ENCODE measurements around the gene C3orf49. TPM values are rescaled to one million over a fixed set of nuclear protein-coding genes. Genes with fewer than 3 reads are reported as not detected.

The C3orf49 gene
- total RNA-seq, 2 donors from 2014 or later = not detected

- Histone ChIP-seq H3K4me3 (peak within 1 kb of the TSS; percentile 92 to 98), H3K9me3 (no peaks in the 10 kb centered on the region), H3K27me3 (replicated peaks; ENCODE audit: insufficient read depth) (no peaks in the 10 kb centered on the region), H3K4me1 (replicated peaks) (no peaks in the 10 kb centered on the region), H3K36me3 (no peaks in the 10 kb centered on the region), H3K27ac (peak within 1 kb of the TSS; percentile 86 to 89)
- WGBS = under 1% methylated on average over 70 of the region's 98 CpGs
- DNase-seq (ENCODE audit: low spot score) = peak; percentile 46
- intact Hi-C loops (cut with DNase I) = no loop called here
- TF ChIP-seq CTCF (IDR thresholded peaks at IDR 0.05) = peak in 1 of 4 experiments; percentile 6
- peak; percentile 12 for TF ChIP-seq POLR2A (IDR thresholded peaks at IDR 0.05)
- no peak for TF ChIP-seq POLR2AphosphoS5 (IDR thresholded peaks at IDR 0.05)
These were observed 44.3 kb downstream of the C3orf49 start, which contains the start of the genes ATXN7 and THOC7 for GRCh38 chr3:63863150-63864007. TSS of gene ATXN7 (plus strand) at chr3:63863867. CDS start at chr3:63912599, 48,732 bp downstream. TSS of gene THOC7 (minus strand) at chr3:63863805. CDS start at chr3:63863790, 15 bp downstream.

- under 1% methylated on average over 47 of the region's 93 CpGs for WGBS
- intact Hi-C loops (cut with DNase I) = no loop called here
- Histone ChIP-seq H3K4me3 (peak overlapping the region; percentile 92 to 98), H3K27me3 (replicated peaks; ENCODE audit: insufficient read depth) (no peaks in the 10 kb centered on the region), H3K9me3 (no peaks in the 10 kb centered on the region), H3K4me1 (replicated peaks) (no peaks in the 10 kb centered on the region), H3K27ac (peak overlapping the region; percentile 81 to 83), H3K36me3 (no peaks in the 10 kb centered on the region)
- DNase-seq (ENCODE audit: low spot score) = peak; percentile 17
- TF ChIP-seq POLR2A (IDR thresholded peaks at IDR 0.05) = no peak
- TF ChIP-seq POLR2AphosphoS5 (IDR thresholded peaks at IDR 0.05) = no peak
- TF ChIP-seq CTCF (IDR thresholded peaks at IDR 0.05) = no peak
These were observed 45.2 kb downstream of the C3orf49 start for GRCh38 chr3:63864008-63864964.

- TF ChIP-seq POLR2AphosphoS5 (IDR thresholded peaks at IDR 0.05) (no peak), POLR2A (IDR thresholded peaks at IDR 0.05) (no peak)
- DNase-seq (ENCODE audit: low spot score) = no peak
- H3K27me3 ChIP-seq (replicated peaks; ENCODE audit: insufficient read depth) = no peaks in the 10 kb centered on the region
- 8% methylated on average over 3 of the region's 3 CpGs for WGBS
- intact Hi-C loops (cut with DNase I) = no loop called here
- H3K4me1 ChIP-seq (replicated peaks) = no peaks in the 10 kb centered on the region
- H3K4me3 ChIP-seq = peak overlapping the region; percentile 92 to 98
- no peaks in the 10 kb centered on the region for H3K9me3 ChIP-seq
- peak overlapping the region; percentile 81 to 83 for H3K27ac ChIP-seq
- no peaks in the 10 kb centered on the region for H3K36me3 ChIP-seq
These were observed 45.8 kb downstream of the C3orf49 start for GRCh38 chr3:63864965-63865327.

GRCh38 chr3:63867225-63867624 is 48.1 kb downstream of the C3orf49 start:
- intact Hi-C loops (cut with DNase I) = no loop called here
- no peak overlapping the region for H3K27ac ChIP-seq
- no peaks in the 10 kb centered on the region for H3K36me3 ChIP-seq
- H3K4me1 ChIP-seq (replicated peaks) = no peaks in the 10 kb centered on the region
- H3K4me3 ChIP-seq = no peak overlapping the region
- no peaks in the 10 kb centered on the region for H3K27me3 ChIP-seq (replicated peaks; ENCODE audit: insufficient read depth)
- H3K9me3 ChIP-seq = no peaks in the 10 kb centered on the region
- WGBS = 95% methylated on average over 1 of the region's 1 CpG
- TF ChIP-seq CTCF (IDR thresholded peaks at IDR 0.05) = no peak
- no peak for TF ChIP-seq POLR2A (IDR thresholded peaks at IDR 0.05)
- no peak for TF ChIP-seq POLR2AphosphoS5 (IDR thresholded peaks at IDR 0.05)
- DNase-seq (ENCODE audit: low spot score) = no peak
